Spleen (tissue), 7 donors: ENCODE measurements around the gene CYP1A1.

Source experiments
- CTCF ChIP-seq, 11 experiments: fragments of 200-600 bp in 7 of 11; fragments of 450-650 bp in 4 of 11; sonication (generic) in 4 of 11; IDR thresholded peaks in 8 of 11; conservative IDR thresholded peaks in 3 of 11; 1 replicate in 7 of 11; 2 replicates in 4 of 11; pipeline versions ENCODE4 v1.4.0 to v1.8.0; 2016 to 2021; ENCODE audit warnings: antibody characterized with exemption in 11 of 11, inconsistent platforms in 4 of 11, mild to moderate bottlenecking in 1 of 11
- POLR2A ChIP-seq, 3 donors: fragments of 450-650 bp; IDR thresholded peaks; one replicate each; pipeline ENCODE4 v1.5.1; 2017; ENCODE audit warnings: antibody characterized with exemption in 3 of 3, mild to moderate bottlenecking in 1 of 3
- POLR2AphosphoS5 ChIP-seq, 3 donors: sonication (generic); formaldehyde crosslinking; IDR thresholded peaks; one replicate each; pipeline ENCODE4 v1.5.1; 2017; ENCODE audit warnings: antibody characterized with exemption in 3 of 3
- donor health status: DM: no; HTN: no; CAD: no; lungs with moderate emphysema.
- donor health status: DM: no; HTN: no; CAD: no.
- donor health status: DM: no; HTN: no; CAD: no.

DNA sequence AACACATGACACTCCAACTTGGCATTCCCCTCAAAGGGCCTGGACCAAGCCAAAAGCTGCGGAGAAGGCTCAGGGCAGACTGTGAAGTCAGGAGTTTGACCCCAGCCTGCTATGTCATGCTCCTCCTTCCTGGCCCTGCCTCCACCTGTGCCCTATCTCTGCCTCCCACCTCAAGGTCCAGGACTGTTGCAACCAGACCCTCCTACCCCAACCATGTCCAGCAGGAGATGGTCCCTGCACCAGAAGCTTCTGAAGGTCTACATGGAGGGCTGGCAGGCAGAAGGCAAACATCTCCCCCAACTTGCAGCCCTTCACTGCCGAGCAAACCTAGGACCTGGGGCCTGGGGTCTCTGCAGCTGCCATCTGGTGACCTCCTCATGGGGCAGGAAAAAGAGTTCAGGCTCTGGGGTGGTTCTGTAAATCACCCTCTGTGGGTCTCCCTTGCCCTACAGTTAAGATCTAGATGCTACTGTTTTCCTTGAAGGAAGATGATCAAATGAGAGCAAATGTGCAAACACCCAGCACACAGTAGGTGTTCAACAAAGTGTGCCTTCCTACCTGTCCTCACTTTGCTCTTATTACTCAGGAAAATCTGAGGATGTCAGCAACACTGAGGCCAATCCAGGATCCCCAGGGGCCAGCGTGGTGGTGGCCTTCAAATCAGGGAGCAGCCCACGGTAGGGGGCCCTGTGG, 45.0 kb upstream of the CYP1A1 start:
- TF ChIP-seq POLR2AphosphoS5 (IDR thresholded peaks at IDR 0.05) (no peak), CTCF (IDR thresholded peaks at IDR 0.05 in 8 of 11, conservative IDR thresholded peaks at IDR 0.05 in 3 of 11) (no peak), POLR2A (IDR thresholded peaks at IDR 0.05) (no peak)
